Vagina (tissue), 2 donors: ENCODE data around the gene BLOC1S6. TPM values are rescaled to one million over a fixed set of nuclear protein-coding genes. Genes with fewer than 3 reads are reported as not detected.

Experiments
- DNase-seq, 2 donors: peaks; one replicate each; pipeline ENCODE4 v3.0.0-alpha.2; 2017; ENCODE audit errors: extremely low spot score in 2 of 2
- H3K27ac ChIP-seq: fragments of 200-600 bp; sonication (generic); one replicate; pipeline ENCODE4 v1.5.1; 2019
- H3K27me3 ChIP-seq: fragments of 200-600 bp; sonication (generic); one replicate; pipeline ENCODE4 v1.5.1; 2019
- H3K36me3 ChIP-seq, 2 donors: fragments of 200-600 bp; sonication (generic); one replicate each; pipeline ENCODE4 v1.5.1; 2017 to 2019
- H3K4me1 ChIP-seq: fragments of 200-600 bp; sonication (generic); one replicate; pipeline ENCODE4 v1.5.1; 2019
- H3K4me3 ChIP-seq, 2 donors: fragments of 200-600 bp; sonication (generic); 1 replicate in 1 of 2; 2 replicates in 1 of 2; pipeline ENCODE4 v1.5.1; 2016 to 2019
- H3K9me3 ChIP-seq: fragments of 200-600 bp; sonication (generic); one replicate; pipeline ENCODE4 v1.5.1; 2019
- POLR2A ChIP-seq, 2 donors: fragments of 450-650 bp; IDR thresholded peaks; one replicate each; pipeline ENCODE4 v1.6.1; 2017; ENCODE audit warnings: antibody characterized with exemption in 2 of 2, mild to moderate bottlenecking in 2 of 2, moderate library complexity in 2 of 2
- POLR2AphosphoS5 ChIP-seq, 2 donors: sonication (generic); formaldehyde crosslinking; IDR thresholded peaks; one replicate each; pipeline ENCODE4 v1.9.0; 2017; ENCODE audit warnings: antibody characterized with exemption in 2 of 2, mild to moderate bottlenecking in 2 of 2, low read depth in 1 of 2; ENCODE audit not compliant: insufficient read depth in 1 of 2
- intact Hi-C: fragments of 100-400 bp; cut with DNase I; formaldehyde crosslinking; loops from one replicate; pipeline ENCODE4 v1.15.1; 2023
- total RNA-seq: library from RNA; depleted of rRNA; stranded (reverse); fragments of >200 nt; gene quantifications from one replicate; pipeline ENCODE4 v1.2.3, GENCODE V29; 2016
- TF ChIP-seq, protein P1 (sequence below), 3 experiments: fragments of 450-650 bp in 2 of 3; fragments of 200-600 bp in 1 of 3; sonication (generic) in 1 of 3; IDR thresholded peaks; one replicate each; pipeline ENCODE4 v1.5.1; 2017 to 2019; ENCODE audit warnings: antibody characterized with exemption in 3 of 3, mild to moderate bottlenecking in 2 of 3, moderate library complexity in 2 of 3

Gene BLOC1S6
- total RNA-seq, 1 donor from 2014 or later = 45.2 TPM

DNA sequence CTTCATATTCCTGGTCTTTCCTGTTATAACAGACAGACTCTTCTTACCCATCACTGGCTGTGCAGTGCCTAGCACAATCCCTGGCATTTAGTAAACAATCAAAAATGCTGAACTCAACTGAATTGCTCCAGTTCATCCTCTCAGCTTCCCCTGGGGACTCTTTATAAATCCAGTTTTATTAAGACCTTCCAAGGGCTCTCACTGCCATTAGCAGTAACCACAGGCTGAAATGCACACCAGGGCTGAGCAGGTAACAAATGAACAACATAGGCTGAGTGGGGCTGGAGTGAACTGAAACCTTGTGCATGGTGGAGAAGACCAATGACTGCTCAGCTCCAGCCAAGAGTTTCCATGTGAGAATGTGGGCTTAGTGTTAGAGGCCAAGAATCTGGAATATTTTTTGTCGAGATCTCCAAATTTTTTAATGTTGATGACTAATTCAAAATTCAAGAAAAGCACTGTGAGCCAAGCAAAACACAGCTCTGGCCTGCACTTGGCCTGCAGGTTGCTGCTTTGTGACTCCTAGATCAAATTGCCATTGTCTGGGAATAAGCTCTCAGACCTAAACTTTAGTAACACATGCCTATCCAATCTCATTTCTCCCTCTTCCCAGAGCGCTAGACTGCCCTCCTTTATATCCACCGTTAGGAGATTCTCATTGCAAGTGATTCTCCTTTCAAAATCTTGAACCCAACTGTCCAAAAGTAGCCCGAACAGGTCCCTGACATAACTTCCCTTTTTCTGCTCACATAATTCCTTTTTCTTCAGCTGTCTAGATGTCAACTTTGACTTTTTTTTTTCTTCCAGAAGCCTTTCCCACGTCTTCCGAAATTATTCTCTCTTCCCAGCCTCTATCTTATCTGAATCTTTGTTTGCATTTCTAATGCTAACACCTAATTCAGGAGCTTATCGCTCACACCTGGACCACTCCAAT is 55.1 kb downstream of the BLOC1S6 start:
- peak overlapping the region; percentile 26 for H3K27ac ChIP-seq
- intact Hi-C loops = no loop called here
- no peaks in the 10 kb centered on the region for H3K27me3 ChIP-seq
- H3K9me3 ChIP-seq = no peaks in the 10 kb centered on the region
- DNase-seq = no peak
- H3K36me3 ChIP-seq = no peaks in the 10 kb centered on the region
- no peak for TF ChIP-seq POLR2A (IDR thresholded peaks at IDR 0.05)
- TF ChIP-seq POLR2AphosphoS5 (IDR thresholded peaks at IDR 0.05; ENCODE audit: insufficient read depth in 1 of 2, low read depth in 1 of 2) = no peak
- TF ChIP-seq, protein P1, sequence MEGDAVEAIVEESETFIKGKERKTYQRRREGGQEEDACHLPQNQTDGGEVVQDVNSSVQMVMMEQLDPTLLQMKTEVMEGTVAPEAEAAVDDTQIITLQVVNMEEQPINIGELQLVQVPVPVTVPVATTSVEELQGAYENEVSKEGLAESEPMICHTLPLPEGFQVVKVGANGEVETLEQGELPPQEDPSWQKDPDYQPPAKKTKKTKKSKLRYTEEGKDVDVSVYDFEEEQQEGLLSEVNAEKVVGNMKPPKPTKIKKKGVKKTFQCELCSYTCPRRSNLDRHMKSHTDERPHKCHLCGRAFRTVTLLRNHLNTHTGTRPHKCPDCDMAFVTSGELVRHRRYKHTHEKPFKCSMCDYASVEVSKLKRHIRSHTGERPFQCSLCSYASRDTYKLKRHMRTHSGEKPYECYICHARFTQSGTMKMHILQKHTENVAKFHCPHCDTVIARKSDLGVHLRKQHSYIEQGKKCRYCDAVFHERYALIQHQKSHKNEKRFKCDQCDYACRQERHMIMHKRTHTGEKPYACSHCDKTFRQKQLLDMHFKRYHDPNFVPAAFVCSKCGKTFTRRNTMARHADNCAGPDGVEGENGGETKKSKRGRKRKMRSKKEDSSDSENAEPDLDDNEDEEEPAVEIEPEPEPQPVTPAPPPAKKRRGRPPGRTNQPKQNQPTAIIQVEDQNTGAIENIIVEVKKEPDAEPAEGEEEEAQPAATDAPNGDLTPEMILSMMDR (IDR thresholded peaks at IDR 0.05) = no peak
- H3K4me1 ChIP-seq = peaks cover 73% of the 10 kb centered on the region
- no peak overlapping the region for H3K4me3 ChIP-seq

DNA sequence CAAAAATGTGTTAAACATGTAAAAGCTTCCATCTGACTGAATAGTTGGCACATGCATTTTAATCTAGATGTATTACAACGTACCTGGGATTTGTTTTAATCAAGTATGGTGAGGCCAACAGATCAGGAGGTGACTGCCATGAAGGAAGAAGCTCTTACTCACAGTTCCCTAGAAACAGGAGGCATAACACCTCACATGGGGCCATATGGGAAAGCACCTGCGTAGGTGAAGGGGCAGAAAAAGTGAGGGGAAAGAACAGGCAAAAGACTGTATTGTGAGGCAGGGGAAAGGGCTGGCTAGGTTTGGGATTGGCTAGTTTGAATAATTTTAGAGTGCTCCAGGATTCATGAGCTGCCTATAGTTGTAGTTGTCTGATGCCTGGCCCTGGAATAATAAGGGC is 57.3 kb downstream of the BLOC1S6 start:
- intact Hi-C loops = no loop called here
- H3K27ac ChIP-seq = no peak overlapping the region
- TF ChIP-seq POLR2A (IDR thresholded peaks at IDR 0.05) = no peak
- TF ChIP-seq POLR2AphosphoS5 (IDR thresholded peaks at IDR 0.05; ENCODE audit: insufficient read depth in 1 of 2, low read depth in 1 of 2) = no peak
- TF ChIP-seq, protein P1 (IDR thresholded peaks at IDR 0.05) = no peak
- H3K9me3 ChIP-seq = no peaks in the 10 kb centered on the region
- no peak overlapping the region for H3K4me3 ChIP-seq
- H3K36me3 ChIP-seq = no peaks in the 10 kb centered on the region
- no peak for DNase-seq
- H3K4me1 ChIP-seq = peaks cover 65% of the 10 kb centered on the region
- H3K27me3 ChIP-seq = no peaks in the 10 kb centered on the region

DNA sequence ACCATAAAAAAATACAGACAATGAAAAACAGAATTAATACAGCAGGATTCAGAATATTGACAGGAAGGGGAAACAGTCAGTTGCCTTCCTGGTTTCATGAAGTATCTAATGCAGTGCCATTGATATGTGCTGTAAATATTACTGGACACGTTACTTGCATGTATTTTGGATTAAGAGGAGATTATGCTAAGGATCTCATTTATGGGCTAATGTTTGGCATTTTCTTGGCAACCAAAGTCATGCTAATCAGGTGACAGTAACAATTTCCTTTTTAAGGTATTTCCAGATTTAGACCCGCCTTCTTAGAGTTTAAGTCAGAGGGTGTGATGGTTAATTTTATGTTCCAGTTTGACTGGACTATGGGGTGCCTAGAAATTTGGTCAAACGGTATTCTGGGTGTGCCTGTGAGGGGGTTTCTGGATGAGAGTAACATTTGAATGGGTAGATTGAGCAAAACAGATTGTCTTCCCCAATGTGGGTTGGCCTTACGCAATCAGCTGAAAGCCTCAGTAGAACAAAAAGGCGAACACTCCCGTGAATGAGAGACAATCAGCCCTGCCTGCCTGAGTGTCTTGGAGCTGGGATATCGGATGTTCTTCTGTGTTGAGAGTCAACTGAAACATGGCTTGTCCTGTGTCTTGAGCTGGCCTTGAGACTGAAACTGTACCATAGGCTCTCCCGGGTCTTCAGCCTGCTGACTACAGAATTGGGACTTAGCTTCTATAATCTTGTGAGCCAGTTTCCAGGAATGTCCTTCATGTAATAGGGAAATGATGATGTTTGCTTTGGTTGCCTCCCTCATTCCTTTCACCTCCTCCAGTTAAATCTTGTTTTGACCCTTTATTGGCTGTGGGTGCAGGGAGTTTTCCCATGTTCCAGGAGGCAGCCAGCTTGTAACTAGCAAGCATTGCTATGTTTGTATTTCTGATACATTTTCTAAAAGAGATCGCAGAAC is 58.1 kb downstream of the BLOC1S6 start:
- DNase-seq = no peak
- Histone ChIP-seq H3K27ac (no peak overlapping the region), H3K9me3 (no peaks in the 10 kb centered on the region), H3K4me3 (no peak overlapping the region), H3K4me1 (peaks cover 66% of the 10 kb centered on the region), H3K27me3 (no peaks in the 10 kb centered on the region), H3K36me3 (no peaks in the 10 kb centered on the region)
- intact Hi-C loops = no loop called here
- TF ChIP-seq, protein P1 (IDR thresholded peaks at IDR 0.05) = no peak
- TF ChIP-seq POLR2A (IDR thresholded peaks at IDR 0.05) (no peak), POLR2AphosphoS5 (IDR thresholded peaks at IDR 0.05; ENCODE audit: insufficient read depth in 1 of 2, low read depth in 1 of 2) (no peak)

DNA sequence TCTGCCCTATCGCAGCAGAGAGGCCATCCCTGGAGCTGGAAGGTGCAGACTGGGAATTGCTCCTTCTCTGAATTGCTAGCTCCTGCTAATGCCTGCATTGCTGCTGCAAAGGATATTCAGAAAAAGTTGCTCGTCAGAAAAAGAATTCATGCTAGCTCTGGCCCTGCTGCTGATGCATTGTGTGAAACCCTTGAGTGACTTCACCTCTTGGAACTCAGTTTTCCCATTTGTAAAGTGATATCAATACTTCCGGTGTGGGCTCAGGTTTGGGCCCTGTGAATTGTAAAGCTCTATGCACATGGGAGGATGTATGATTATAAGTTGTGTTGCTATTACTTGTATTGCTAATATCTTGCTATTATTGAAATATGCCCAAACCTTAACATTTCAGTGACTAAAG is 59.0 kb downstream of the BLOC1S6 start:
- Histone ChIP-seq H3K27ac (no peak overlapping the region), H3K9me3 (no peaks in the 10 kb centered on the region), H3K27me3 (no peaks in the 10 kb centered on the region), H3K4me1 (peaks cover 59% of the 10 kb centered on the region), H3K36me3 (no peaks in the 10 kb centered on the region), H3K4me3 (no peak overlapping the region)
- TF ChIP-seq, protein P1 (IDR thresholded peaks at IDR 0.05) = no peak
- TF ChIP-seq POLR2AphosphoS5 (IDR thresholded peaks at IDR 0.05; ENCODE audit: insufficient read depth in 1 of 2, low read depth in 1 of 2) (no peak), POLR2A (IDR thresholded peaks at IDR 0.05) (no peak)
- DNase-seq = no peak
- intact Hi-C loops = no loop called here
